ENCODE results near the gene DCAF17.
"Not testable (repeated sequence)": the region's sequence is repeated elsewhere in the genome, so short reads cannot be mapped to it uniquely, and the experiment has no call there.

DCAF17 gene

DNA sequence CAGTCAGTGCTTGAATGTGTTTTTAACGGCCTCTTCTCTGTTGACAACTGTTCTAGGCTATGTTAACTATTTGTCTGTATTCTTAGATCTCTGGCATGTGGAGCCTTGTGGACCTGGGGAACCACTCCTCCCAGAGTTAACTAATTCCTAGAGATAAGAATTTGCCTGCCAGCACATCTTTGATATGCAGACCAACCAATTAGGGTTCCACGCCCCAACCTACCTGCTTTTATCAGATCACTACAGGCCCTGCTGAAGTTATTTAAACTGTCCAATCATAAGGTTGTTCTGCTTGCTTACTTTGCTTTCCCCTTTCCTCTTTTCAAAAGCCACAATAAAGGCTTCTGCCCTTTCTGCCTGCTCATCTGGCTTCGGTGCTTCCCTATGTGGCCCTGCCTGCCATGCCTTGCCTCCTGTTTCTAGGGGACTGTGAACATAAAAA lies 79.7 kb downstream of the DCAF17 start:
- no peak for DNase-seq (ENCODE audit: low read depth in 2 of 2)

GRCh38 chr2:171514908-171515582 lies 81.0 kb downstream of the DCAF17 start:
- DNase-seq (ENCODE audit: low read depth in 2 of 2), result no peak

- no peak for DNase-seq (ENCODE audit: low read depth in 2 of 2)
Measured at GRCh38 chr2:171515672-171516298, 81.8 kb downstream of the DCAF17 start.

GRCh38 chr2:171516793-171517192 lies 82.8 kb downstream of the DCAF17 start:
- DNase-seq (ENCODE audit: low read depth in 2 of 2), result no peak

- DNase-seq (ENCODE audit: low read depth in 2 of 2), result no peak
Measured at GRCh38 chr2:171520471-171520870, 86.4 kb downstream of the DCAF17 start.

GRCh38 chr2:171521361-171522051 lies 87.5 kb downstream of the DCAF17 start:
- DNase-seq (ENCODE audit: low read depth in 2 of 2), result no peak

DNA sequence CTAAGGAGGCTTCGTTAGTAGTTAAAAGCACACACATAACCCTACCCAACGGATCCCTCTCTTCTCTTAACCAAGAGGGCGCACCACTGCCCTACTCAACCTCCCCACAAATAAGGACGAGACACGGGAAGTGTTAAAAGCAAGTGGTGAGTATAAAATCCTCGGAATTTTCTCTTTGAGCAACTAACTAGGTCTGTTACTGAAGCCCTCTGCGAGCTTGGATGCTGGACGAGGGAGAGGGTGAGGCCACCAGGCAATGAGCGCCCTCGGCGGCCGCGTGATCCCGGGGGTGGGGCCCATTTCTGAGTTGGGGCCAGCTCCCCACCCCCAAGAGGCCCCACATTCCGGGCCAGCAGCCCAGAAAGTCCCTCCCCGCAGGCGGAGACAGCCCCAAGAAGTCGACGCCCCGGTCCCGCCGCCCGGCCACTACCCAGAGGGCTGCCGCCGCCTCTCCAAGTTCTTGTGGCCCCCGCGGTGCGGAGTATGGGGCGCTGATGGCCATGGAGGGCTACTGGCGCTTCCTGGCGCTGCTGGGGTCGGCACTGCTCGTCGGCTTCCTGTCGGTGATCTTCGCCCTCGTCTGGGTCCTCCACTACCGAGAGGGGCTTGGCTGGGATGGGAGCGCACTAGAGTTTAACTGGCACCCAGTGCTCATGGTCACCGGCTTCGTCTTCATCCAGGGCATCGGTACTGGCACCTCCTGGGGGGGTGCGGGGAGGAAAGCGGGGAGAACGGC lies 88.2 kb downstream of the DCAF17 start, which contains the start of gene CYBRD1:
Gene CYBRD1 (plus strand): TSS at position 423 of the 736 bp plus-strand sequence. CDS start 72 bp downstream, at position 495.
- DNase-seq (ENCODE audit: low read depth in 2 of 2), result peak; percentile 5 to 19

DNA sequence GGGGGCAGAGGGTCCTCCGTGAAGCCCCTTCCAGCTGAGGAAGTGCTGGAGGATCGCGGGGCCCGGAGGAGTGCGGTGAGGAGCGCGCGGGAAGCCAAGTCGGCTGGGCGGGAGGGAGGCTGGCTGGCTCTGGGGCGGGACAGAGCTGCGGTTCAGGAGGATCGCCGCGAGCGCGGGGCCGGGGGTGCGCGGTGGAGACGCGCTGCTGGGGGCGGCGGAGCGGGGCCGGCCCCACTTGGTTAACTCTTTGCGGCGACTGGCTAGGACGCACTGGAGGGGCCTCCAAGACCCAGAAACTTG lies 88.7 kb downstream of the DCAF17 start:
- DNase-seq (ENCODE audit: low read depth in 2 of 2), result peak in 1 of 2 donors; percentile 4

GRCh38 chr2:171523088-171524017 lies 89.3 kb downstream of the DCAF17 start:
- DNase-seq (ENCODE audit: low read depth in 2 of 2), result peak in 1 of 2 donors; percentile 12

- DNase-seq (ENCODE audit: low read depth in 2 of 2), result no peak
Measured at GRCh38 chr2:171524018-171524401, 90.0 kb downstream of the DCAF17 start.

DNA sequence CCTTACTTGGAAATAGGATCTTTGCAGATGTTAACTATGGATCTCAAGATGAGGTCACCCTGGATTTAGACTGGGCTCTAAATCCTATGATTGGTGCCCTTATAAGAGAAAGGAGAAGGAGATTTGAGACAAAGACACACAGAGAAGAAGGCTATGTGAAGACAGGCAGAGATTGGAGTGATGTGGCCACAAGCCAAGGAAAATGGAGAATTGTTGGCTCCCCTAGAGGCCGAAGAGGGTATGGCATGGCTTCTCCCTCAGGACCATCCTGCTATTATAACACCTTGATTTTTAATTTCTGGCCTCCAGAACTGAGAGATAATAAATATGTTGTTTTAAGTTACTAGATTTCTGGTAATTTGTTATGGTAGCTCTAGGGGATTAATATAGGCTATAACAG lies 95.9 kb downstream of the DCAF17 start:
- peak in 1 of 2 donors; percentile 27 for DNase-seq (ENCODE audit: low read depth in 2 of 2)

- DNase-seq (ENCODE audit: low read depth in 2 of 2), result no peak
Measured at GRCh38 chr2:171530378-171530777, 96.4 kb downstream of the DCAF17 start.

DNA sequence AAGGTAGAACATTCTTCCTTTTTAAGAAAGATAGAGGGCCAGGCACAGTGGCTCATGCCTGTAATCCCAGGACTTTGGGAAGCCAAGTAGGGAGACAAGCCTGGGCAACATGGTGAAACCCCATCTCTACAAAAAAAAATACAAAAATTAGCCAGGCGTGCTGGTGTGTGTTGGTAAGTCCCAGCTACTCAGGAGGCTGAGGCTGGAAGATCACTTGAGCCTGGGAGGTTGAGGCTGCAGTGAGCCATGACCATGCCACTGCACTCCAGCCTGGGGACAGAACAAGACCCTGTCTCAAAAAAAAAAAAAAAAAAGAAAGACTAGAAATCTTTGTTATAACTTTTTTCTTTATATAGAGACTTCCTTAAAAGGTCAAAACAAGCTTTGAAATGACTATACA lies 96.8 kb downstream of the DCAF17 start:
- not testable (repeated sequence) for DNase-seq (ENCODE audit: low read depth in 2 of 2)

DNA sequence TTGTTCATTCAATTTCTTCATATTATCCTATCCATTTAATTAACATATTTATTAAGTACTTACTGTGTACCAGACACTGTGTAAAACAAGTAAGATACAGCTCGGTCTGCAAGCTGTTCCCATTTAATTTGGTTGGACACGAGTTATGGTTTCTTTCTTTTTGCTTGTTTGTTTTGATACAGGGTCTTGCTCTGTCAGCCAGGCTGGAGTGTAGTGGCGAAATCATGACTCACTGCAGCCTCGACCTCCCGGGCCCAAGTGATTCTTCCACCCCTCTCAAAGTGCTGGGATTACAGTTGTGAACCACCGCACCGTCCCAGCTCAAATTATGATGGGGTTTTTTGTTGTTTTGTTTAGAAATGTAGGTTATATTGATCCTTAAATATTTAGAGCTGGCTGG lies 97.3 kb downstream of the DCAF17 start:
- DNase-seq (ENCODE audit: low read depth in 2 of 2), result no peak

DNA sequence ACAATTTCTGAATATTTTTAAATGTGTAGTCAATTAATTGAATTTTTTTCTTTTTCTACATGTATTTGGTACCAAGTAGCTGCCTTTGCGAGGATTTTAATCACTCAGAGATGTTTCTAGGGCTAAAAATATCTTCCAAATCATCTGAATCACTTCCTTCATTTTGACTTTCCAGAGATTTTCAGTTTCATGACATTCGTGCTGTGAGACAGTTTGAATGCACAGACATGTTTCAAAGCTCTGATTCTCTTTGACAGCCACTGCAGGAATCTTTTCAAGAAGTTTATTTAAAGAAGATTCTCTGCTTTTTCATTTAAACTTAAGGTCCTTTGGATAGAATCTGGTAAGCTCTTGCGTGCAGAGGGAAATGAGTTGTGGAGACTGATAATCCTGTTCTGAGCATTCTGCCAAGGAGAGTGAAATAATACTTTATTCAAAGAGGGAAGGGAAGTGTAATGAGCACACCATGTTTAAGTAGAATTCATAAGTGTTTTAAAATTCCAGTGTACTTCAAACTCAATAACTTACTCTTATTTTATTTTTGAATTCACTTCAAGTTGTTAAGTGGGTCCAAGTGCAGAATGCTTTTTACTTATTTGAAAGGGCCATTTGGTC lies 97.9 kb downstream of the DCAF17 start:
- no peak for DNase-seq (ENCODE audit: low read depth in 2 of 2)

DNA sequence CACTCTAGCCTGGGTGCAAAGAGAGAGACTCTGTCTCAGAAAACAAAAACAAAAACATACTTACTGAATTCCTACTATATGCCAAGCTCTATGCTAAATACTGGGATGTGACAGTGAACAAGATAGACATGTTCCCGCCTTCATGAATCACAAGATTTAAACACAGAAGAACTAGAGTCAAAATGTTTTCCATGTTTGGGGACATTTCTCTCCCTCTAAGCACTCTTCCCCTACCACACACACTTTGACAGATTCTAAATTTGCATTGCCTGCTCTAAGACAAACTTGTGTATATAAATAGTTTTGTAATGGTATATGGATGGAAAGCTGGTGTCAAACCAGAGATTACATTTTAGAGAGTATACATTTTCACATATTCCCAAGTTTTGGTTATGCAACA lies 99.3 kb downstream of the DCAF17 start:
- DNase-seq (ENCODE audit: low read depth in 2 of 2), result no peak
